GM19455 (cell line): Measurements from ENCODE around the gene PPP1R15B.

Experiments used
- ATAC-seq: cut with Tn5 transposase; IDR thresholded peaks from one replicate; pipeline ENCODE4 v1.9.1; 2021; ENCODE audit not compliant: unreplicated experiment

PPP1R15B gene

GRCh38 chr1:204367956-204368355 lies 43.7 kb downstream of the PPP1R15B start:
- no peak for ATAC-seq

GRCh38 chr1:204367193-204367858 lies 44.3 kb downstream of the PPP1R15B start:
- ATAC-seq, result no peak

DNA sequence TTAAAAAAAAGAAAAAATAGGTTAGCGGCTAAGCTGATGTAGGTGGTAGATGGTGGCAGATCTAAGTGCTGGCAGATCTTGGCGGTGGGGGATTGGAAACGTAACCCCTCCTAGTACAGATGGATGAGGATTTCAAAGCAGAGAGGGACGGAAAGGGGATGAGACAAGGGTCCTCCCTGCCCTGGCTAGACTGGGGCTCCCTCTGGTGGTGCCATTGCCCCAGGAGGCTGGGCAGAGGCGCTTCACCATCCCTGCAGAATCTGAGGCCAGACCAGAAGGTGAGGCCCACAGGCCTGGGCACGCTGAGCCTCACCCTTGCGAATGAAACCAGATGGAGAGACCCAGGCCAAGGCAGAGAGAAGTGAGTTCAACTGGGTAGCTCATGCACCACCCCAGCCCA lies 44.9 kb downstream of the PPP1R15B start:
- ATAC-seq, result no peak

GRCh38 chr1:204363335-204364114 lies 48.1 kb downstream of the PPP1R15B start:
- no peak for ATAC-seq

DNA sequence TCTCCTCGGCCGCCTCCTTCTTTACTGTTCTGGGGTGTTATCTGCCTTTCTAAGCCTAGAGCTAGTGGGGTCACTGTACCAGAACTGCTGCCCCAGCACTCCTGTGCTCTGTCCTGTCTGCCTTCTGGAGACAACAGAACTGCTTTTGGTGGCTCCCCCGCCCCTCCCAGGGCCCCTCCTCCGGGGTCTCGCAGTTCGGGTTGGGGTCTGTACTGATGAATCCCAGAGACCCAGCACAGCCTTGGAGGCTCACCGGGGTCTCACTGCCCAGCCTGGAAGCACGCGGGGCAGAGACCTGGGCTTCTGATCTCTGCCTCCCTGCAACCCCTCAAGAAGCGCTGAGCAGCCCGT lies 48.7 kb downstream of the PPP1R15B start:
- no peak for ATAC-seq

DNA sequence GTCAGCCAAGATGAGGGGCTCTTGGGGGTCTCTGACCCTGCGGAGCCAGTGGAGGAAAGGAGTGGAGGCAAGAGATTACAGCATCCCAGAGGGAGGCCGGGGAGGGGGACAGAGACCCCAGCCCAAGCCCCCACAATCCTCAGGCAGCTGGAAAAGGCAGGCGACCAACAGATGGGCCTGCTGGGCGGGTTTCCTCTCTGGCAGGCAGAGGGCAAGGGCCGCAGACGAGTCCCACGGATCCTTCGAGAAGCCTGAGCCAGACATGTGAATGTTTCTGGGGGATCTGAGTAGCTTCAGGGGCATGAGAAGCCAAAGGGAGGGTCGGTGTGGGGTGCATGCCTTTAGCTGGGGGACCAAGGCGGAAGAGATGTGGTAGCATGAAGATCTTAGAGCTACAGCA lies 49.8 kb downstream of the PPP1R15B start:
- ATAC-seq, result no peak

DNA sequence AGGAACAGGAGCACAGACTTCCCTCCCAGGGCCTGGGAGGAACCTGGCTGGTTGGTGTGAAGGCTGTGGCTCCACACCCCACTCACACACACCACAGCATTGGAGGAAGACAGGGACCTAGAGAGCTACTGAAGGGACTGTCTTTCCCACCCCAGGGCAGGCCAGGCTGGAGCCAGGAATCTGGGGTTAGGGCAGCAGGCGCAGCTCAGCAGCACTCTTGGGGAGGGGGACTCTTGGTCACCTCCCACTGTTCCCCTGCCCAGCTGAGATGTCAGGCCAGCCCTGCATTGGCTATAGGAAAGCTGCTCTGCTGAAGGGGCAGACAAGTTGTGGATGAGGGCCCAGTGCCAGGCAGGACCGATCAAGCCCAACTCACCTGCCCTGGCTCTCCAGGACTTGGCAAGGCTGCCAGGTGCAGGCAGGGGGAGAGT lies 50.3 kb downstream of the PPP1R15B start:
- ATAC-seq, result no peak

DNA sequence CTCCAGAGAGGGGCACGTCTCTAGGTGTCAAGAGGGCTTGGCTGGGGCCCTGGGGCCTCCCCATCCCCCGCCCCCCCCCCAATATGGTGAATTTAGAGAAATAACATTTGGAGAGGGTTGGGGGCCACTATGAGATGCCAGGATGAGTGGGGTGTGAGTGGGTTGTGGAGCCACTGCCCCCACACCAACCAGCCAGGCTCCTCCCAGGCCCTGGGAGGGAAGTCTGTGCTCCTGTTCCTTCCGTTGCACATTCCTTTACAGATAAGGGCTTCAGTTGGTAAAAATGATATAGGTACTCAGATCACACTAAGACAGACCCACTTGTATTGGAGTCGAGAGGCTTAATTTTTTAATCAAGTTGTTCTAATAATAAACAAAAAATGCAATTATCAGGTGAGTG lies 51.3 kb downstream of the PPP1R15B start:
- no peak for ATAC-seq

DNA sequence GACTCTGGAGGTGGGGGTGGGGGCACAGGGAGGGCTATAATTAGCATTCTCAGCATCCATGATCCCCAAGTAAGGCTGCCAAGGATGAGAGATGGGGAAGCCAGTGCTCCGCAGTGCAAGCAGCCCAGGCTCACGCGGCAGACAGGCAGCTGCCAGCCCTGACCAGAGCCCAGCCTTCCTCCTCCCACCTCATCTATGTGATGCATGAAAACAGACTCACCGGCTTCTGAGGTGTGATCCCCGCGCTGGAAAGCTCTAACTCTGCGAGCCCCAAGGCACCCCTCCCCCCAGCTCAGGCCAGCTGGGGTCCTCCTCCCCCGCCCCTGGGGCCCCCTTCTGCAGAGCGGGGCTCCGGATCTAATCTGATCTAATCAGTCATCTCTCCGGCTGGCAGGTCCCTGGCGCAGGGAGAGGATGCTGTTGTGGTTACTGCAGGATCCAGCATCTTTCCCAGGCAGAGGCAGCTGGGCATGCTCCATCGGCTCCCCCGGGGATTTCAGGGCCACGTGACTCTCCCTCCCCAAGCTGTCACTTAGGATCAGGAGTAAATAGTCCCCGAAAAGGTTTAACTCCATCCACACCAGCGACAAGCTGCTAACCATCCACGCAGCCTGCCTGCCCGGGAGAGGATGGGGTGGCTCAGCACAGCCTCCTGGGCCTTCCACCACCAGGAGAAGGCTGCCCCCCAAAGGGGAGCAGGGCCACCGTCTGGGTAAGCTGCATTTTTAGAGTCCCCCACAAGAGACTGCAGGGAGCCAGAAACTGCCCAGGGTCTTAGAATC lies 52.0 kb downstream of the PPP1R15B start, which contains the start of gene PLEKHA6:
PLEKHA6 (minus strand) TSS at position 456 of the 782 bp plus-strand sequence. CDS start 86,202 bp downstream, outside the sequence.
- ATAC-seq, result no peak

- no peak for ATAC-seq
These were observed 52.5 kb downstream of the PPP1R15B start for GRCh38 chr1:204359131-204359473.

DNA sequence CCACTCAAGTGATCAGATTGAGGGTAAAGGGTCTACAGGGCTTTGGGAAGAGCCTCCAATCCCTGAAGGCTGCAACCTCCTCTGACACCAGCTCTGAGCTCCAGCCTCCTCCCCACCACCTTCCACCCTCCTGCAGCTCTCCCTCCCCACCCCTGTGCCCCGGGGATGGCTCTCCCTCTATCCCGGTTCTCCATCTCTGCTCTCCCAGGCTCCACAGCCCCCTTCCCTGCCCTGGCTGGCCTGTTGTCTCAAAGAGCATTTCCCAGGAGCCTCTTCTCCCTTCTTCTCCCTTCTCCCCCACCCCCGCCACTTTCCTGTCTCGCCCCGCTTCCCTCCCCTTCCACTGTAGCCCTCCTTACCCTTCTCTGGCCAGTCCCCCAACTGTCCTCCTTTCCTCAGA lies 53.0 kb downstream of the PPP1R15B start:
- no peak for ATAC-seq

- no peak for ATAC-seq
These were observed 53.8 kb downstream of the PPP1R15B start for GRCh38 chr1:204357551-204358490.

- no peak for ATAC-seq
These were observed 54.6 kb downstream of the PPP1R15B start for GRCh38 chr1:204356997-204357396.

DNA sequence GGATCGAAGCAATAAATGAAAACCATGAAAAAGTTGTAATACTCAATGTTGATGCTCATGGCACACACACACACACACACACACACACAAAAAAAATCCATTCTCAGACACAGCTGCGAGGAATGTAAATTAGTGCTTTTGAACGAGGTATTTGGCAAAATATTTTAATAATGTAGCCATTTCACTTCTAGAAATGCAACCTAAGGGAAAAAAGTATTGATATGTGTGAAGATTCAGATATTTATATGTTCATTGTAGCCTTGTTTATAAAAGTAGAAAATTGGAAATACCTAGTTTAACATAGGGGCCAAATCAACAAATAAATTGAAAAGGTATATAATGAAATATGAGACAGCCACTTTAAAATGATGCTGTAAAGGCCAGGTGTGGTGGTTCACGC lies 55.7 kb downstream of the PPP1R15B start:
- ATAC-seq, result no peak

GRCh38 chr1:204354579-204354978 lies 57.0 kb downstream of the PPP1R15B start:
- ATAC-seq, result no peak
